T-helper 17 cell (primary cell): ENCODE data around the gene CDK6. TPM values are rescaled to one million over a fixed set of nuclear protein-coding genes. Genes with fewer than 3 reads are reported as not detected.

Experiments used
- ATAC-seq: fragments of 150-1000 bp; cut with Tn5 transposase; 2 replicates; pipeline ENCODE4 v1.10.0; 2021; ENCODE audit warnings: mild to moderate bottlenecking, moderate library complexity
- DNase-seq, 3 donors: peaks; one replicate each; pipeline versions ENCODE4 v3.0.0 to v3.0.0-alpha.2; 2020 to 2021
- H3K9me3 ChIP-seq: one replicate; pipeline ENCODE4 v1.7.0; 2013; ENCODE audit warnings: low read length, mild to moderate bottlenecking; ENCODE audit not compliant: control insufficient read depth, poor library complexity, severe bottlenecking
- H3K27ac Mint-ChIP-seq: one replicate; pipeline ENCODE4 v1.8.0; 2022; ENCODE audit warnings: mild to moderate bottlenecking, moderate library complexity, mixed read lengths
- H3K27me3 Mint-ChIP-seq: one replicate; pipeline ENCODE4 v1.8.0; 2022; ENCODE audit warnings: mixed read lengths
- H3K36me3 Mint-ChIP-seq: one replicate; pipeline ENCODE4 v1.8.0; 2022; ENCODE audit warnings: low read depth, mixed read lengths
- H3K4me1 Mint-ChIP-seq: one replicate; pipeline ENCODE4 v1.8.0; 2022; ENCODE audit warnings: mild to moderate bottlenecking, mixed read lengths
- H3K4me3 Mint-ChIP-seq: one replicate; pipeline ENCODE4 v1.8.0; 2022; ENCODE audit warnings: mild to moderate bottlenecking, moderate library complexity, mixed read lengths
- total RNA-seq, 4 donors: library from RNA in 2 of 4; stranded (reverse) in 2 of 4; gene quantifications; one replicate each; pipeline ENCODE4 v1.2.3 and lab custom pipeline; 2022 to 2026

CDK6 gene
- total RNA-seq, 2 donors from 2014 or later: 61.5 to 63.7 TPM

- H3K9me3 ChIP-seq: no peaks in the 10 kb centered on the region
- Mint-ChIP-seq H3K4me3 (peak overlapping the region; percentile 19), H3K27me3 (no peaks in the 10 kb centered on the region), H3K27ac (peak overlapping the region; percentile 94), H3K4me1 (peaks cover 23% of the 10 kb centered on the region), H3K36me3 (no peaks in the 10 kb centered on the region)
- ATAC-seq (peak; percentile 92), DNase-seq (no peak)
These were observed 144.8 kb downstream of the CDK6 start for GRCh38 chr7:92691578-92691977.

- Mint-ChIP-seq H3K27ac (peak overlapping the region; percentile 80), H3K4me3 (peak overlapping the region; percentile 59), H3K27me3 (no peaks in the 10 kb centered on the region), H3K36me3 (no peaks in the 10 kb centered on the region), H3K4me1 (peaks cover 61% of the 10 kb centered on the region)
- no peaks in the 10 kb centered on the region for H3K9me3 ChIP-seq
- ATAC-seq: peak; percentile 84
- peak in 1 of 3 donors; percentile 12 for DNase-seq
These were observed 151.0 kb downstream of the CDK6 start for GRCh38 chr7:92685136-92686042.

- DNase-seq: no peak
- ATAC-seq: no peak
- Mint-ChIP-seq H3K27ac (peak overlapping the region; percentile 80), H3K27me3 (no peaks in the 10 kb centered on the region), H3K4me1 (peaks cover 58% of the 10 kb centered on the region), H3K36me3 (no peaks in the 10 kb centered on the region), H3K4me3 (peak overlapping the region; percentile 77)
- H3K9me3 ChIP-seq: no peaks in the 10 kb centered on the region
These were observed 152.1 kb downstream of the CDK6 start for GRCh38 chr7:92684274-92684673.

- peak overlapping the region; percentile 80 for H3K27ac Mint-ChIP-seq
- H3K27me3 Mint-ChIP-seq: no peaks in the 10 kb centered on the region
- no peaks in the 10 kb centered on the region for H3K36me3 Mint-ChIP-seq
- ATAC-seq: peak; percentile 63
- peak overlapping the region; percentile 77 for H3K4me3 Mint-ChIP-seq
- no peaks in the 10 kb centered on the region for H3K9me3 ChIP-seq
- DNase-seq: no peak
- peaks cover 60% of the 10 kb centered on the region for H3K4me1 Mint-ChIP-seq
These were observed 153.4 kb downstream of the CDK6 start for GRCh38 chr7:92682903-92683539.

GRCh38 chr7:92682330-92682729 is 154.0 kb downstream of the CDK6 start:
- ATAC-seq (no peak), DNase-seq (no peak)
- Mint-ChIP-seq H3K36me3 (no peaks in the 10 kb centered on the region), H3K27ac (peak overlapping the region; percentile 80), H3K4me3 (peak overlapping the region; percentile 58), H3K27me3 (no peaks in the 10 kb centered on the region), H3K4me1 (peaks cover 60% of the 10 kb centered on the region)
- H3K9me3 ChIP-seq: no peaks in the 10 kb centered on the region

- no peaks in the 10 kb centered on the region for H3K9me3 ChIP-seq
- H3K27ac Mint-ChIP-seq: peak overlapping the region; percentile 80
- peaks cover 53% of the 10 kb centered on the region for H3K4me1 Mint-ChIP-seq
- ATAC-seq: no peak
- DNase-seq: no peak
- no peaks in the 10 kb centered on the region for H3K36me3 Mint-ChIP-seq
- no peak overlapping the region for H3K4me3 Mint-ChIP-seq
- H3K27me3 Mint-ChIP-seq: no peaks in the 10 kb centered on the region
These were observed 154.7 kb downstream of the CDK6 start for GRCh38 chr7:92681633-92682032.

- Mint-ChIP-seq H3K4me3 (peak overlapping the region; percentile 0), H3K27me3 (no peaks in the 10 kb centered on the region), H3K4me1 (peaks cover 45% of the 10 kb centered on the region), H3K27ac (peak overlapping the region; percentile 80), H3K36me3 (no peaks in the 10 kb centered on the region)
- DNase-seq: no peak
- H3K9me3 ChIP-seq: no peaks in the 10 kb centered on the region
- ATAC-seq: no peak
These were observed 155.9 kb downstream of the CDK6 start for GRCh38 chr7:92680442-92680841.

GRCh38 chr7:92678291-92678920 is 158.0 kb downstream of the CDK6 start:
- Mint-ChIP-seq H3K36me3 (no peaks in the 10 kb centered on the region), H3K27ac (no peak overlapping the region), H3K27me3 (no peaks in the 10 kb centered on the region), H3K4me3 (no peak overlapping the region), H3K4me1 (peaks cover 30% of the 10 kb centered on the region)
- DNase-seq (no peak), ATAC-seq (no peak)
- H3K9me3 ChIP-seq: no peaks in the 10 kb centered on the region

GRCh38 chr7:92674379-92674778 is 162.0 kb downstream of the CDK6 start:
- H3K27me3 Mint-ChIP-seq: no peaks in the 10 kb centered on the region
- ATAC-seq (no peak), DNase-seq (no peak)
- no peak overlapping the region for H3K27ac Mint-ChIP-seq
- H3K36me3 Mint-ChIP-seq: no peaks in the 10 kb centered on the region
- H3K9me3 ChIP-seq: no peaks in the 10 kb centered on the region
- peaks cover 19% of the 10 kb centered on the region for H3K4me1 Mint-ChIP-seq
- no peak overlapping the region for H3K4me3 Mint-ChIP-seq

- H3K4me3 Mint-ChIP-seq: no peak overlapping the region
- H3K36me3 Mint-ChIP-seq: no peaks in the 10 kb centered on the region
- ATAC-seq (peak; percentile 50), DNase-seq (no peak)
- H3K9me3 ChIP-seq: no peaks in the 10 kb centered on the region
- H3K4me1 Mint-ChIP-seq: peaks cover 21% of the 10 kb centered on the region
- H3K27ac Mint-ChIP-seq: no peak overlapping the region
- H3K27me3 Mint-ChIP-seq: no peaks in the 10 kb centered on the region
These were observed 164.7 kb downstream of the CDK6 start for GRCh38 chr7:92671505-92672169.

- no peaks in the 10 kb centered on the region for H3K9me3 ChIP-seq
- DNase-seq (no peak), ATAC-seq (no peak)
- Mint-ChIP-seq H3K36me3 (peaks cover 3% of the 10 kb centered on the region), H3K27me3 (no peaks in the 10 kb centered on the region), H3K4me3 (no peak overlapping the region), H3K27ac (no peak overlapping the region), H3K4me1 (peaks cover 27% of the 10 kb centered on the region)
These were observed 166.0 kb downstream of the CDK6 start for GRCh38 chr7:92670204-92670851.

GRCh38 chr7:92669616-92670165 is 166.7 kb downstream of the CDK6 start:
- H3K9me3 ChIP-seq: no peaks in the 10 kb centered on the region
- Mint-ChIP-seq H3K27ac (no peak overlapping the region), H3K4me1 (peaks cover 29% of the 10 kb centered on the region), H3K27me3 (no peaks in the 10 kb centered on the region), H3K36me3 (peaks cover 3% of the 10 kb centered on the region), H3K4me3 (no peak overlapping the region)
- no peak for DNase-seq
- ATAC-seq: no peak
